ENCODE results near the gene UCK2. TPM values are rescaled to one million over a fixed set of nuclear protein-coding genes. Genes with fewer than 3 reads are reported as not detected.

The UCK2 gene
- total RNA-seq, 1 donor from 2014 or later = 30.3 TPM

- Histone ChIP-seq H3K27ac (no peak overlapping the region), H3K36me3 (no peaks in the 10 kb centered on the region), H3K4me1 (peaks cover 0 to 3% of the 10 kb centered on the region in 2 donors), H3K27me3 (no peaks in the 10 kb centered on the region), H3K4me3 (no peak overlapping the region), H3K9me3 (no peaks in the 10 kb centered on the region)
- intact Hi-C loops (cut with DNase I) = no loop called here
- no peak for TF ChIP-seq CTCF (IDR thresholded peaks at IDR 0.05)
- DNase-seq (ENCODE audit: low spot score in 2 of 2) = no peak
Measured at GRCh38 chr1:165862448-165862847, 35.0 kb downstream of the UCK2 start.

DNA sequence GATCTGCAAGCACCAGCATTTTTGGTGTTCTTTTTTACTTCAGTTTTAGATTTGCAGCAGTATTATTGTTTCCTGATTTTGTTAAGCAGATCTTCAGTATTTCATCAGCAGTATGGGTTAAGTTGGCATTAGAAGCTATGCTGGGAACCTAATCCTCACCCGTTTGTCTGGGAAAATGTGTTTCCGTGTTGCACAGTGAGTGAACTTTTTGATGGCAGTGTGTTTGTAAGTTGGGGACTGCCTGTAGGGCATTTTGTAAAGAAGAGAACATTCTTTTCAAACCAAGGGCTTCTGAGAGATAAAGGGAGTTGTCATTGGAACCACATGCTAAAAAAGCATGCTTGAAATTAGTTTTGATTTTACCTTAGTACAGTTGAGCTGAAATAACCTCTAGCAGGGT is 35.9 kb downstream of the UCK2 start:
- H3K4me1 ChIP-seq = no peaks in the 10 kb centered on the region
- DNase-seq (ENCODE audit: low spot score in 2 of 2) = no peak
- no peaks in the 10 kb centered on the region for H3K27me3 ChIP-seq
- H3K9me3 ChIP-seq = no peaks in the 10 kb centered on the region
- no peak overlapping the region for H3K4me3 ChIP-seq
- intact Hi-C loops (cut with DNase I) = no loop called here
- no peak for TF ChIP-seq CTCF (IDR thresholded peaks at IDR 0.05)
- H3K36me3 ChIP-seq = no peaks in the 10 kb centered on the region
- no peak overlapping the region for H3K27ac ChIP-seq

DNA sequence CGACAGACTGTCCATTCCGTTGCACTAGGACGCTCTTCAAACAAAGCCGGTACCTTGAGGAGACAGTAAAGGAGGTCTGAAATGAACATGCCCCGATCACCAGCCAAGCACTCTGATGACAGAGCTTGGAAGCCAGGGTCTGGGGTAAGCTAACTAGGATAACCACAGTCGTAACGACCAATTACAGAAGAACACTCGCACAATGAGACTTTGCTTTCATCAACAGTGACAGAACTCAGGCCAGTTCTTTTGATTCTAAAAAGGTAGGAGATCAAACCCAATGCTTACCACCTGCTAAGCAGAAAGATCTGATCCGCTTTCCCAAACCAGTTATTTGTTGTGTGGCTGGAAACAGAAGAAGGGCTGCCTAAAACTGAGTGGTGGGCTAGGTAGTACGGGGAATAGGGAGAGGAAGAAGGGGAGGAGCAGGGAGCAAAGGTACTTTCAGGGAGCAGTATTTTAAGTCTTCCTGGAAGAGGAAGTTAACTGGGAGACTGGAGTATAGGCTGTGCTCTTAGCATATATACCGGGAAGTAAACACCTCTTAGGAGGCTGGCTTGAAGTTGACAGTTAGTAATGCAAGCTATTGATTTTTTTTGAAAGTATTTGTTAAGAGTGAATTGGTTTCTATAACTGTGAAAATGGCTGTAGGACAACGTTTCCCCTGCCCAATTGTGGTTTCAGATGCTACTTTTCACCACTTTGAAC is 38.4 kb downstream of the UCK2 start:
- intact Hi-C loops (cut with DNase I) = no loop called here
- no peaks in the 10 kb centered on the region for H3K36me3 ChIP-seq
- no peak overlapping the region for H3K4me3 ChIP-seq
- no peaks in the 10 kb centered on the region for H3K27me3 ChIP-seq
- DNase-seq (ENCODE audit: low spot score in 2 of 2) = no peak
- TF ChIP-seq CTCF (IDR thresholded peaks at IDR 0.05) = no peak
- no peaks in the 10 kb centered on the region for H3K9me3 ChIP-seq
- H3K4me1 ChIP-seq = no peaks in the 10 kb centered on the region
- no peak overlapping the region for H3K27ac ChIP-seq

GRCh38 chr1:165869343-165869742 is 41.9 kb downstream of the UCK2 start:
- Histone ChIP-seq H3K4me1 (no peaks in the 10 kb centered on the region), H3K9me3 (no peaks in the 10 kb centered on the region), H3K27me3 (no peaks in the 10 kb centered on the region), H3K36me3 (no peaks in the 10 kb centered on the region), H3K4me3 (no peak overlapping the region), H3K27ac (no peak overlapping the region)
- TF ChIP-seq CTCF (IDR thresholded peaks at IDR 0.05) = no peak
- no peak for DNase-seq (ENCODE audit: low spot score in 2 of 2)
- intact Hi-C loops (cut with DNase I) = no loop called here

DNA sequence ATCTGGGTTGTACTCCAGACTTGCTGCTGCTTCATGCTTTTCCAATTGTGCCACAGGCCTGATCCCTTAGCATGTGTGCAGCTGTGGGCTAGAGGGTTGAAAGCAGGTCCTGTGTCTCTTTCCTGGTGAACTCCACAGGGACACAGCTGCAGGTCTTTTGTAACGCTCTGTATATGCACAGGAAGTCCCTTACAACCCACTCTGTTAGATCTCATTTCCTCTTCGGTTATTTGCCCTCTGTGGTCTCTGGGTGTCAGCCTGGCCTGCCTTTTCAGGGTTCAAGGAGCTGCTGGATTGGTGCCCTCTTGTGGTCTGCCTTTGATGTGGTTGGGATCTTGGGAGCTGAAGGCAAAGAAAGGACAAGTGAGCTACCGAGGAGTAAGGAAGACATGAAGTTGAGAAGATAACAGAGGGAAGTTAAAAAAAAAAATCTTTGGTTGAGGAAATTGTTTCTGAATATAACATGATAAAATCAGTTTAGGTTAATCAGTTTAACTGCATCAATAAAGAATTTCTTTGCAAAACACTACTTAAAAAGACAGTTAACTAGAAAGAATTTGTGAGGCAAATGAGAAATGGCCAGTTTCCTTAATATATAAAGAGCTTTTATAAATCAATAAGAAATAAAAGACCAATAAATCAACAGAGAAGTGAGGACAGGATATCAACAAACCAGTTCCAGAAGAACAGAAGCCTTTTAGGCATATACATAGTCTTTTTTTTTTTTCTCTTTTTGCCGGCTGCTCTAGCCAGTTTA is 44.1 kb downstream of the UCK2 start:
- no peak overlapping the region for H3K27ac ChIP-seq
- no peak for DNase-seq (ENCODE audit: low spot score in 2 of 2)
- intact Hi-C loops (cut with DNase I) = no loop called here
- no peak for TF ChIP-seq CTCF (IDR thresholded peaks at IDR 0.05)
- no peaks in the 10 kb centered on the region for H3K27me3 ChIP-seq
- no peak overlapping the region for H3K4me3 ChIP-seq
- no peaks in the 10 kb centered on the region for H3K9me3 ChIP-seq
- no peaks in the 10 kb centered on the region for H3K4me1 ChIP-seq
- no peaks in the 10 kb centered on the region for H3K36me3 ChIP-seq

Data from ascending aorta (tissue), 2 donors.